B cell (primary cell): ENCODE data around the gene NFKBIL1. TPM values are rescaled to one million over a fixed set of nuclear protein-coding genes. Genes with fewer than 3 reads are reported as not detected.

ENCODE experiments used
- ATAC-seq: fragments of 200-7000 bp; cut with Tn5 transposase; one replicate; pipeline ENCODE4 v1.10.0; 2021; ENCODE audit warnings: low read depth, mild to moderate bottlenecking, moderate number of reproducible peaks, moderate library complexity
- CTCF ChIA-PET: fragments of 350-600 bp; sonication (Branson Sonifier 250); formaldehyde crosslinking; loops from one replicate; lab custom pipeline; 2021; ENCODE audit warnings: antibody characterized with exemption, inconsistent platforms; lab: Charles Lee
- POLR2A ChIA-PET: fragments of 350-600 bp; sonication (Branson Sonifier 250); formaldehyde crosslinking; loops from one replicate; lab custom pipeline; 2021; ENCODE audit warnings: antibody characterized with exemption; lab: Charles Lee
- DNase-seq: peaks from one replicate; pipeline ENCODE4 v3.0.0; 2013
- H2AFZ ChIP-seq: 2 replicates; pipeline ENCODE4 v1.6.1; 2012; ENCODE audit warnings: mild to moderate bottlenecking, low read depth, low read length; ENCODE audit not compliant: insufficient read depth, poor library complexity, severe bottlenecking
- H3K27ac ChIP-seq, 2 donors: 1 replicate in 1 of 2; 2 replicates in 1 of 2; pipeline ENCODE4 v1.5.1; 2012 to 2013; ENCODE audit warnings: low read length in 2 of 2, mild to moderate bottlenecking in 2 of 2, moderate library complexity in 1 of 2
- H3K27me3 ChIP-seq, 4 experiments: fragments of 200-600 bp in 1 of 4; sonication (generic) in 1 of 4; replicated peaks in 1 of 4; 1 replicate in 2 of 4; 2 replicates in 2 of 4; pipeline versions ENCODE4 v1.6.1 to v1.7.0; 2013 to 2016; ENCODE audit warnings: low read length in 3 of 4, mild to moderate bottlenecking in 2 of 4, mixed read lengths in 1 of 4, moderate library complexity in 1 of 4; ENCODE audit not compliant: insufficient read depth in 4 of 4, control insufficient read depth in 3 of 4; ENCODE audit errors: control extremely low read depth in 1 of 4
- H3K36me3 ChIP-seq, 2 experiments: replicated peaks in 1 of 2; 1 replicate in 1 of 2; 2 replicates in 1 of 2; pipeline versions ENCODE4 v1.6.1 to v1.7.1; 2013; ENCODE audit warnings: low read length in 1 of 2; ENCODE audit not compliant: insufficient read depth in 2 of 2, control insufficient read depth in 1 of 2; ENCODE audit errors: control extremely low read depth in 1 of 2, extremely low read depth in 1 of 2
- H3K4me1 ChIP-seq, 2 donors: fragments of 200-600 bp in 1 of 2; sonication (generic) in 1 of 2; 1 replicate in 1 of 2; 2 replicates in 1 of 2; pipeline versions ENCODE4 v1.5.1 to v1.6.1; 2013 to 2017; ENCODE audit warnings: low read length in 2 of 2; ENCODE audit not compliant: control insufficient read depth in 2 of 2, insufficient read depth in 2 of 2
- H3K4me2 ChIP-seq: replicated peaks from 2 replicates; pipeline ENCODE3; 2012; ENCODE audit warnings: mild to moderate bottlenecking, low read depth, low read length; ENCODE audit not compliant: poor library complexity, severe bottlenecking
- H3K4me3 ChIP-seq, 5 experiments: fragments of 200-600 bp in 1 of 5; sonication (generic) in 1 of 5; 1 replicate in 3 of 5; 2 replicates in 2 of 5; pipeline versions ENCODE4 v1.5.1 to v1.7.0; 2011 to 2016; ENCODE audit warnings: low read length in 4 of 5, mild to moderate bottlenecking in 4 of 5, low read depth in 2 of 5, control low read depth in 1 of 5, moderate library complexity in 1 of 5; ENCODE audit not compliant: insufficient read depth in 1 of 5; ENCODE audit errors: control extremely low read depth in 1 of 5, extremely low read depth in 1 of 5
- H3K79me2 ChIP-seq: fragments of 200-600 bp; sonication (generic); one replicate; pipeline ENCODE4 v1.6.0; 2016; ENCODE audit warnings: low read length; ENCODE audit not compliant: control insufficient read depth, insufficient read depth
- H3K9ac ChIP-seq: fragments of 200-600 bp; sonication (generic); 2 replicates; pipeline ENCODE4 v1.6.1; 2017; ENCODE audit warnings: mild to moderate bottlenecking, low read length, moderate library complexity
- H3K9me3 ChIP-seq, 3 donors: one replicate each; pipeline versions ENCODE4 v1.6.1 to v1.7.1; 2013; ENCODE audit warnings: low read length in 2 of 3; ENCODE audit not compliant: control insufficient read depth in 2 of 3, insufficient read depth in 1 of 3; ENCODE audit errors: control extremely low read depth in 1 of 3
- H4K20me1 ChIP-seq: 2 replicates; pipeline ENCODE4 v1.6.0; 2012; ENCODE audit warnings: mild to moderate bottlenecking, low read length; ENCODE audit not compliant: insufficient read depth, control insufficient read depth, poor library complexity, severe bottlenecking
- H3K27ac Mint-ChIP-seq: one replicate; pipeline ENCODE4 v1.8.0; 2021; ENCODE audit warnings: mixed read lengths
- H3K27me3 Mint-ChIP-seq: one replicate; pipeline ENCODE4 v1.8.0; 2021; ENCODE audit warnings: mixed read lengths
- H3K4me1 Mint-ChIP-seq: one replicate; pipeline ENCODE4 v1.8.0; 2021; ENCODE audit warnings: mixed read lengths
- H3K4me3 Mint-ChIP-seq: one replicate; pipeline ENCODE4 v1.8.0; 2021; ENCODE audit warnings: mixed read lengths
- H3K9me3 Mint-ChIP-seq: one replicate; pipeline ENCODE4 v1.8.0; 2022; ENCODE audit warnings: mixed read lengths; ENCODE audit not compliant: insufficient read depth
- EZH2 ChIP-seq: IDR thresholded peaks from 2 replicates; pipeline ENCODE4 v1.6.1; 2012; ENCODE audit warnings: borderline replicate concordance, low read depth, mild to moderate bottlenecking, moderate library complexity, low read length; ENCODE audit not compliant: insufficient read depth, poor library complexity, severe bottlenecking
- WGBS: methylation state at CpG from one replicate; pipeline ENCODE4 v1.1.5; 2013; ENCODE audit warnings: missing lambda C conversion rate; ENCODE audit not compliant: insufficient coverage; 5-methylcytosine and 5-hydroxymethylcytosine counted together
- intact Hi-C: fragments of 100-400 bp; cut with micrococcal nuclease; formaldehyde crosslinking; loops from one replicate; pipeline ENCODE4 v1.10.0; 2022
- polyA plus RNA-seq: library from polyadenylated mRNA; depleted of rRNA; stranded (reverse); fragments of >200 nt; gene quantifications from 2 replicates; pipeline ENCODE4 v1.2.3, GENCODE V29; 2012
- total RNA-seq, 2 donors: library from RNA; stranded (reverse); fragments of 120-200 nt in 1 of 2; gene quantifications; 1 replicate in 1 of 2; 2 replicates in 1 of 2; pipeline versions ENCODE4 v1.2.3 to v1.2.4, GENCODE V29; 2013 to 2022
- TF ChIP-seq, protein P1 (sequence below): fragments of 200-600 bp; IDR thresholded peaks from one replicate; pipeline ENCODE4 v1.8.0; 2022; ENCODE audit warnings: antibody characterized with exemption, mild to moderate bottlenecking

NFKBIL1 gene
- total and polyA plus RNA-seq, 2 donors (not counting 1 experiment from before 2014, with no cell fraction given), result 10.3 to 18.4 TPM

DNA sequence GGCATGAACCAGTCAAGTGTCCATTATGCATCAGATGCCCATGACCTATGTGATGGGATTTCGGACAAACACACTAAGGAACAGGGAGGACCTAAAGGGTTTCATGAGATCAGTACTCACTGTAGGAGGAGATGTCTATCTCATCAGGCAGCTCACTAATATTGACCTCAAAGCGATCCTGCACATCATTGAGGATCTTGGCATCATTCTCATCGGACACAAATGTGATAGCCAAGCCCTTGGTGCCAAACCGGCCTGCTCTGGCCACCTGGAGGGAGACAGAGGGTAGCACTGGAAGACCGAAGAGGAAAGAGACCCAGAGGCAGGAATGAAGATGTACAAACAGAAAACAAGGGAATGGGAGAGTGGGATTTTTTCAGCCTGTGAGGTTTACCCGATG lies 16.7 kb upstream of the NFKBIL1 start:
- WGBS, result 96% methylated on average over 5 of the region's 6 CpGs
- Histone ChIP-seq H3K27me3 (no peaks in the 10 kb centered on the region), H3K4me1 (no peaks in the 10 kb centered on the region), H4K20me1 (peaks cover 57% of the 10 kb centered on the region), H3K27ac (no peak overlapping the region), H3K4me2 (no peak overlapping the region), H3K9me3 (no peaks in the 10 kb centered on the region), H3K4me3 (no peak overlapping the region), H3K36me3 (peaks cover 1 to 58% of the 10 kb centered on the region in 2 experiments), H2AFZ (no peak overlapping the region), H3K9ac (no peak overlapping the region), H3K79me2 (peaks cover 9% of the 10 kb centered on the region)
- no peak for TF ChIP-seq EZH2
- TF ChIP-seq, protein P1, sequence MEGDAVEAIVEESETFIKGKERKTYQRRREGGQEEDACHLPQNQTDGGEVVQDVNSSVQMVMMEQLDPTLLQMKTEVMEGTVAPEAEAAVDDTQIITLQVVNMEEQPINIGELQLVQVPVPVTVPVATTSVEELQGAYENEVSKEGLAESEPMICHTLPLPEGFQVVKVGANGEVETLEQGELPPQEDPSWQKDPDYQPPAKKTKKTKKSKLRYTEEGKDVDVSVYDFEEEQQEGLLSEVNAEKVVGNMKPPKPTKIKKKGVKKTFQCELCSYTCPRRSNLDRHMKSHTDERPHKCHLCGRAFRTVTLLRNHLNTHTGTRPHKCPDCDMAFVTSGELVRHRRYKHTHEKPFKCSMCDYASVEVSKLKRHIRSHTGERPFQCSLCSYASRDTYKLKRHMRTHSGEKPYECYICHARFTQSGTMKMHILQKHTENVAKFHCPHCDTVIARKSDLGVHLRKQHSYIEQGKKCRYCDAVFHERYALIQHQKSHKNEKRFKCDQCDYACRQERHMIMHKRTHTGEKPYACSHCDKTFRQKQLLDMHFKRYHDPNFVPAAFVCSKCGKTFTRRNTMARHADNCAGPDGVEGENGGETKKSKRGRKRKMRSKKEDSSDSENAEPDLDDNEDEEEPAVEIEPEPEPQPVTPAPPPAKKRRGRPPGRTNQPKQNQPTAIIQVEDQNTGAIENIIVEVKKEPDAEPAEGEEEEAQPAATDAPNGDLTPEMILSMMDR, result no peak
- DNase-seq (no peak), ATAC-seq (no peak)
- Mint-ChIP-seq H3K27ac (no peak overlapping the region), H3K4me1 (peaks cover 12% of the 10 kb centered on the region), H3K4me3 (no peak overlapping the region), H3K27me3 (no peaks in the 10 kb centered on the region), H3K9me3 (no peaks in the 10 kb centered on the region)
- ChIA-PET CTCF (interaction anchor here (1.3 kb wide), 1 partner anchor 259 kb away, joined by 3 read pairs; no protein-coding TSS in a partner anchor), POLR2A (no interaction called here)
- intact Hi-C loops, result no loop called here

DNA sequence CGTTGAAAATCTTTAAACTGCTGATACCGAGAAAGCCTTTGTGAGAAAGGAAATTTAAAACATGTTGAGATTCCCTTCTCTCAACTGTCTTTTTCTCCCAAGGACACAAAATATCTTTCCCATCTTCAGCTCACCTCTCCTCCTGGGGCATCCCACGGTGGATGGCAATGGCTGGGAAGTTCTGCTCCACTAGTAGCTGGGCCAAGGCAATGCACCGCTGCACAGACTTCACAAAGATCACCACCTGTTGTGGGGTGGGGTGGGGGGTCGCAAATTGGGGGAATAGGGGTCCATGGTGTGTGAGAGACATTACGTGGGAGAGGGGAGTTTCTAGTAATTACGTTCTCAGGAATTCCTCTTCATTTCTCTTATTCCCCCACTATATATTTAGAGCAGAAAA lies 16.2 kb upstream of the NFKBIL1 start:
- 100% methylated on average over 1 of the region's 7 CpGs for WGBS

More for the DNA sequence above, 16.2 kb upstream of the NFKBIL1 start:
- H3K9ac ChIP-seq, result no peak overlapping the region
- TF ChIP-seq, protein P1, result no peak
- no peak for TF ChIP-seq EZH2
- intact Hi-C loops, result no loop called here
- ChIA-PET POLR2A (interaction anchor here (0.6 kb wide), 1 partner anchor 138 kb away, joined by 11 read pairs; no protein-coding TSS in a partner anchor), CTCF (interaction anchor here (1.3 to 1.4 kb wide), 2 partner anchors 10 to 259 kb away, joined by 3 to 4 read pairs; no protein-coding TSS in a partner anchor)
- peaks cover 3 to 63% of the 10 kb centered on the region in 2 experiments for H3K36me3 ChIP-seq
- peaks cover 62% of the 10 kb centered on the region for H4K20me1 ChIP-seq
- H3K4me2 ChIP-seq, result no peak overlapping the region
- DNase-seq, result no peak
- no peak overlapping the region for H3K4me3 Mint-ChIP-seq
- H2AFZ ChIP-seq, result no peak overlapping the region
- no peaks in the 10 kb centered on the region for H3K27me3 Mint-ChIP-seq
- H3K9me3 Mint-ChIP-seq, result no peaks in the 10 kb centered on the region
- H3K4me1 Mint-ChIP-seq, result peaks cover 14% of the 10 kb centered on the region
- H3K79me2 ChIP-seq, result peaks cover 10% of the 10 kb centered on the region
- no peak overlapping the region for H3K27ac Mint-ChIP-seq
- no peaks in the 10 kb centered on the region for H3K4me1 ChIP-seq
- no peaks in the 10 kb centered on the region for H3K9me3 ChIP-seq
- H3K4me3 ChIP-seq, result no peak overlapping the region
- ATAC-seq, result no peak
- no peaks in the 10 kb centered on the region for H3K27me3 ChIP-seq
- no peak overlapping the region for H3K27ac ChIP-seq
